Measurements from ENCODE around the gene DHX40. TPM values are rescaled to one million over a fixed set of nuclear protein-coding genes. Genes with fewer than 3 reads are reported as not detected.
A peak's percentile ranks its signal among the peaks of the same experiment; 100 is the strongest.

Gene DHX40
- total RNA-seq, 1 donor from 2014 or later, result 54.3 TPM

DNA sequence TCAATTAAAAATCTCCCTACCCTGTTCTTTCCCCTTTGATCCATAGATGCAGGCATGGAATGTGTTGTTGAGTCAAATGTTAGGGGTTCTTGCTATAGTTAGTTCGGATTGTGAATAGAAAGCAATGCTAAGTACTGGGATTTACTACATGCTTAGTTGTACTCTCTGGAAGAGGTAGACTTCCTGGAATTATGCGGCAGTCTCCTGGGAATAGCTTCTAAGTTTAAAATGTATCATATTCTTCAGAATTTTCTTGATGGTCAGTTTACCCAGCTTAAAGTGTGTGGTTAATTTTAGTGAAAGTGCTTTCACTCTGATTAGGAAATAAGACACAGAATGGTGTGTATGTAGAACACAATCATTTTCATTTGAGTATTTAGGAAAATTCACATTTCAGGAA, 57.7 kb downstream of the DHX40 start:
- Histone ChIP-seq H3K4me1 (ENCODE audit: control insufficient read depth in 3 of 3, insufficient read depth in 3 of 3, low read length in 3 of 3) (peaks cover 17 to 31% (median 20%) of the 10 kb centered on the region in 3 donors), H3K4me3 (ENCODE audit: low read length in 3 of 3) (no peak overlapping the region)

DNA sequence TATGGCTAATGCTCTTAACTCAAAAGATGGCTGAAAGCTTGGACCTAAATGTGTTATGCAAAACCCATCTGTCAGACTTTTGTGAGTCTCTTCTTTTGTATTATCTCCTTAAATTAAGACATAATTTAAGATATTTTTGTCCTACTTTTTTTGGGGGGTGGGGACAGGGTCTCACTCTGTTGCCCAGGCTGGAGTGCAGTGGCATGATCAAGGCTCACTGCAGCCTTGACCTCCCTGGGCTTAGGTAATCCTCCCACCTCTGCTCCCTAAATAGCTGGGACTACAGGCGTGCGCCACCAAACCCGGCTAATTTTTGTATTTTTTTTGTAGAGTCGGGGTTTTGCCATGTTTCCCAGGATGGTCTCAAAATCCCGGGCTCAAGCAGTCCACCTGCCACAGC, 61.3 kb downstream of the DHX40 start:
- Histone ChIP-seq H3K4me3 (ENCODE audit: low read length in 3 of 3) (no peak overlapping the region), H3K27ac (ENCODE audit: low read depth, low read length) (peak overlapping the region; percentile 15), H3K9ac (ENCODE audit: low read depth in 1 of 3, low read length in 3 of 3) (no peak overlapping the region), H3K36me3 (ENCODE audit: control insufficient read depth in 3 of 3, insufficient read depth in 3 of 3, low read length in 3 of 3) (peaks cover 0 to 2% (median 0%) of the 10 kb centered on the region in 3 donors), H3K9me3 (ENCODE audit: control insufficient read depth in 3 of 3, low read length in 3 of 3) (no peaks in the 10 kb centered on the region), H3K27me3 (ENCODE audit: control insufficient read depth in 3 of 3, insufficient read depth in 3 of 3, low read length in 3 of 3) (no peaks in the 10 kb centered on the region), H3K4me1 (ENCODE audit: control insufficient read depth in 3 of 3, insufficient read depth in 3 of 3, low read length in 3 of 3) (peaks cover 23 to 32% (median 30%) of the 10 kb centered on the region in 3 donors)

More for the DNA sequence above, 57.7 kb downstream of the DHX40 start:
- Histone ChIP-seq H3K9me3 (ENCODE audit: control insufficient read depth in 3 of 3, low read length in 3 of 3) (no peaks in the 10 kb centered on the region), H3K27ac (ENCODE audit: low read depth, low read length) (peak overlapping the region; percentile 100), H3K9ac (ENCODE audit: low read depth in 1 of 3, low read length in 3 of 3) (no peak overlapping the region), H3K27me3 (ENCODE audit: control insufficient read depth in 3 of 3, insufficient read depth in 3 of 3, low read length in 3 of 3) (no peaks in the 10 kb centered on the region), H3K36me3 (ENCODE audit: control insufficient read depth in 3 of 3, insufficient read depth in 3 of 3, low read length in 3 of 3) (peaks cover 0 to 2% (median 0%) of the 10 kb centered on the region in 3 donors)

DNA sequence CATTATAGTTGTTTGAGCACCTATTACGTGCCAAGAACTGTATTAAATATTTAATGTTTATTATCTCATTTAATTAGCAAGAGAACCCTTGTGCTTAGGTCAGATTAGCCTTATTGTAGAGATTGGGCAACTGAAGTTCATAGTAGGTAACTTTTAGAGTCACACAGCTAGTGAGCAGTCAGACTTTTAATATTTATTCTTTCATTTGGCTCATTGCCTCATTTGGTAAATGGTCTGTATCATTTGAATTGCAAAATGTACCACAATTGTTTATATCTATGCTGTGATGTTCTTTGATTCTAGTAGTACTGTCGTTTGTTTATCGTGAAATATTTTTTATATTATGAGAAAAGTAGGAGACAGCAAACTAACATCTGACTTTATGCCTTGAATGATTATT, 61.9 kb downstream of the DHX40 start:
- peaks cover 0 to 2% (median 0%) of the 10 kb centered on the region in 3 donors for H3K36me3 ChIP-seq (ENCODE audit: control insufficient read depth in 3 of 3, insufficient read depth in 3 of 3, low read length in 3 of 3)
- no peaks in the 10 kb centered on the region for H3K27me3 ChIP-seq (ENCODE audit: control insufficient read depth in 3 of 3, insufficient read depth in 3 of 3, low read length in 3 of 3)
- H3K27ac ChIP-seq (ENCODE audit: low read depth, low read length), result peak overlapping the region; percentile 15
- H3K9me3 ChIP-seq (ENCODE audit: control insufficient read depth in 3 of 3, low read length in 3 of 3), result no peaks in the 10 kb centered on the region
- peaks cover 23 to 32% (median 25%) of the 10 kb centered on the region in 3 donors for H3K4me1 ChIP-seq (ENCODE audit: control insufficient read depth in 3 of 3, insufficient read depth in 3 of 3, low read length in 3 of 3)
- H3K9ac ChIP-seq (ENCODE audit: low read depth in 1 of 3, low read length in 3 of 3), result no peak overlapping the region
- peak overlapping the region in 1 of 3 donors; percentile 11 for H3K4me3 ChIP-seq (ENCODE audit: low read length in 3 of 3)

DNA sequence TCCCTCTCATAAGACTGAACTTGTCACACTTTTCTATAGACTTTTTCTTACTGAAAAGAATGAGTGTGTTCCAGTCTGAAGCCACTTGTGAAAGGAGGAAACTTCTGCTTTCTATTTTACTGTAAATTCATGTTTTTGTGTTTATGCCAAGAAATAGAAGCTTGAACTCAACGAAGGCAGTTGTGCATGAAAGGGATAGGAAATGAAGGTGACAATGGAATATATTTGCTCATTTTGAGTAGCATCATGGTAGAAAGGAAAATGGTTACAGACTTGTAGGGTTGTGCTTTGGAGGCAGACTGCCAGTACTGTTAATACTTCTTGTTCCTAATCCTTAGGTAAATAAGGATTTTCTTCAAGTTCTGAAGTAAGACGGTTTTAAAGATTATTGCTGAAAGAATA, 62.4 kb downstream of the DHX40 start:
- Histone ChIP-seq H3K27ac (ENCODE audit: low read depth, low read length) (peak overlapping the region; percentile 15), H3K9me3 (ENCODE audit: control insufficient read depth in 3 of 3, low read length in 3 of 3) (no peaks in the 10 kb centered on the region), H3K27me3 (ENCODE audit: control insufficient read depth in 3 of 3, insufficient read depth in 3 of 3, low read length in 3 of 3) (no peaks in the 10 kb centered on the region), H3K4me1 (ENCODE audit: control insufficient read depth in 3 of 3, insufficient read depth in 3 of 3, low read length in 3 of 3) (peaks cover 20 to 27% (median 21%) of the 10 kb centered on the region in 3 donors), H3K36me3 (ENCODE audit: control insufficient read depth in 3 of 3, insufficient read depth in 3 of 3, low read length in 3 of 3) (peaks cover 0 to 2% (median 0%) of the 10 kb centered on the region in 3 donors), H3K9ac (ENCODE audit: low read depth in 1 of 3, low read length in 3 of 3) (no peak overlapping the region), H3K4me3 (ENCODE audit: low read length in 3 of 3) (peak overlapping the region in 1 of 3 donors; percentile 11)

DNA sequence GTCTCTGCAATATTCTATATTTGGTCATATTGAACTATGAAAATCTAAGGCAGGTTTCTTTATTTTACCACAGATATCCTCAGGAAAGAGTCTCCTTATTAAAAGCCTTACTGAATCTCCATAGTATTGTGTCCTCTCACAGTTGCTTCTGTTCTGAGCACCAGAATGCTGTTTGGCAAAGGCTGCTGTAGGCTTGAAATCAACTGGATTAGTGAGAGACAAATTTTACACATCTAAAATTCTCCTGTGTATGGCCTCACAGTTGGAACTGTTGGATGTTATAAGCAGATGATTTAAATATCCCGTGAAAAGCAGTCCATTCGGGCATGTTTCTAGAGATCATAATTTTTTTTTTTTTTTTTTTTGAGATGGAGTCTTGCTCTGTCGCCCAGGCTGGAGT, 63.8 kb downstream of the DHX40 start:
- H3K4me3 ChIP-seq (ENCODE audit: low read length in 3 of 3), result no peak overlapping the region
- H3K4me1 ChIP-seq (ENCODE audit: control insufficient read depth in 3 of 3, insufficient read depth in 3 of 3, low read length in 3 of 3), result peaks cover 16 to 25% (median 18%) of the 10 kb centered on the region in 3 donors
- peak overlapping the region; percentile 15 for H3K27ac ChIP-seq (ENCODE audit: low read depth, low read length)
- H3K36me3 ChIP-seq (ENCODE audit: control insufficient read depth in 3 of 3, insufficient read depth in 3 of 3, low read length in 3 of 3), result peaks cover 0 to 2% (median 0%) of the 10 kb centered on the region in 3 donors
- H3K27me3 ChIP-seq (ENCODE audit: control insufficient read depth in 3 of 3, insufficient read depth in 3 of 3, low read length in 3 of 3), result no peaks in the 10 kb centered on the region
- no peaks in the 10 kb centered on the region for H3K9me3 ChIP-seq (ENCODE audit: control insufficient read depth in 3 of 3, low read length in 3 of 3)
- H3K9ac ChIP-seq (ENCODE audit: low read depth in 1 of 3, low read length in 3 of 3), result no peak overlapping the region

DNA sequence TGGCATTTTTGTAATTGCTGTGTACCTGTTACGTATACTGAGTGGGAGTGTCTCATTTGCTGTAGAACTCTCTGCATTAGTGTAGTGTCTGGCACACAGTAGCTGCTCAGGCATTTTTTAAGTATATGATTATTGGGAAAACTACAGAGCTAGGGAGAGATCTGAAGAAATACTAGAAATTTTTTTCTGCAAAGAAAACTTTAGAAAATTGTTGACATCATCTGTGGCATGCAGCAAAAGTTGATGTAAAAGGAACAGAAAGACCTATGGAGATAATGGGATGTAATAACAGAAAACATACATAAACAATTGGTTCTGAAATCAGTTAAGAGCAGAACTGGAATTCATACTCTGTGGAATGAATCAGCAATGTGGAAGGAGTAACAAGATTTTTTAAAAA, 65.9 kb downstream of the DHX40 start:
- Histone ChIP-seq H3K4me1 (ENCODE audit: control insufficient read depth in 3 of 3, insufficient read depth in 3 of 3, low read length in 3 of 3) (peaks cover 21 to 31% (median 26%) of the 10 kb centered on the region in 3 donors), H3K27me3 (ENCODE audit: control insufficient read depth in 3 of 3, insufficient read depth in 3 of 3, low read length in 3 of 3) (no peaks in the 10 kb centered on the region)

DNA sequence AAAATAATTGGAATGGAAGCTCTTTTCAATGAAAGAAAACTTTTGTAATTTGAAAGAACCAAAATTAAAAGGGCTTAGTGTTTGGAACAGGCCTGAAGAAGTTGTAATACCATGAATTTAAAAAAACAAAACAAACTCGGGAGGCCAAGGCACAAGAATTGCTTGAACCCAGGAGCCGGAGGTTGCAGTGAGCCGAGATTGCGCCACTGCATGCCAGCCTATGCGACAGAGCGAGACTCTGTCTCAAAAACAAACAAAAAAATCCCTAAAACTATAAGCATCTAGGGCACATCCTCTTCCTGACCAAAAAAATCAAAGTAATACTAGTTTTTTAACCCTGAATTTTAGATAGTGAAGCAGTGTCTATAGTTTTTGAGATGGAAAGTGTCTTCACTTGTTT, 67.0 kb downstream of the DHX40 start:
- H3K9me3 ChIP-seq (ENCODE audit: control insufficient read depth in 3 of 3, low read length in 3 of 3), result no peaks in the 10 kb centered on the region
- H3K4me3 ChIP-seq (ENCODE audit: low read length in 3 of 3), result no peak overlapping the region
- no peak overlapping the region for H3K9ac ChIP-seq (ENCODE audit: low read depth in 1 of 3, low read length in 3 of 3)
- H3K27ac ChIP-seq (ENCODE audit: low read depth, low read length), result no peak overlapping the region
- H3K27me3 ChIP-seq (ENCODE audit: control insufficient read depth in 3 of 3, insufficient read depth in 3 of 3, low read length in 3 of 3), result no peaks in the 10 kb centered on the region
- peaks cover 21 to 31% (median 26%) of the 10 kb centered on the region in 3 donors for H3K4me1 ChIP-seq (ENCODE audit: control insufficient read depth in 3 of 3, insufficient read depth in 3 of 3, low read length in 3 of 3)
- H3K36me3 ChIP-seq (ENCODE audit: control insufficient read depth in 3 of 3, insufficient read depth in 3 of 3, low read length in 3 of 3), result peaks cover 0 to 2% (median 0%) of the 10 kb centered on the region in 3 donors

More for the DNA sequence above, 65.9 kb downstream of the DHX40 start:
- Histone ChIP-seq H3K27ac (ENCODE audit: low read depth, low read length) (no peak overlapping the region), H3K36me3 (ENCODE audit: control insufficient read depth in 3 of 3, insufficient read depth in 3 of 3, low read length in 3 of 3) (peaks cover 0 to 2% (median 0%) of the 10 kb centered on the region in 3 donors), H3K4me3 (ENCODE audit: low read length in 3 of 3) (no peak overlapping the region), H3K9me3 (ENCODE audit: control insufficient read depth in 3 of 3, low read length in 3 of 3) (no peaks in the 10 kb centered on the region), H3K9ac (ENCODE audit: low read depth in 1 of 3, low read length in 3 of 3) (no peak overlapping the region)

DNA sequence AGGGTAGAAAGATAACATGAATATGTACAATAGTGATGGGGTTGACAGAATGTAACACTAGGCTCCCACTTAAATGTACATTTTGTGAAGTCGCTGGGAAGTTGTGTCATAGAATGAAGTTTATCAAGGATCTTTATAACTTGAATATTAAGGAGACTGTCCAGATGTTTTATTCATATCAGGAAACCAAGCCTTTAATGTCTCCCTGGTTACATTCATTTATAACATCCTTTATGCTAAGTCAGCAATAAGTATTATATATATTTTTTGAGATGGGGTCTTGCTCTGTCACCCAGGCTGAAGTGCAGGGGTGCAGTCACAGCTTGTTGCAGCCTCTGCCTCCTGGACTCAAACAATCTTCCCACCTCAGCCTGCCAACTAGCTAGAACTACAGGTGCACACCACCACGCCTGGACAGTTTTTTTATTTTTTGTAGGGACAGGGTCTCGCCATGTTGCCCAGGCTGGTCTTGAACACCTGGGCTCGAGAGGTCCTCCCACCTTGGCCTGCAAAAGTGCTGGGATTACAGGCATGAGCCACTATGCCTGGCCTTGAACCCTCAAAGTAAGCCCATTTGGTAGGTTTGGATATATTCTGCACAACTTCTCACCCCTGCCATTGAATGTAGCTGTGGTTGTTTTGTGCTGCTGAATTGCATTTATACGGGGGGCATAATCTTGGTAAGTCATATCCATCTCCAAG, 68.4 kb downstream of the DHX40 start:
- Histone ChIP-seq H3K9me3 (ENCODE audit: control insufficient read depth in 3 of 3, low read length in 3 of 3) (no peaks in the 10 kb centered on the region), H3K36me3 (ENCODE audit: control insufficient read depth in 3 of 3, insufficient read depth in 3 of 3, low read length in 3 of 3) (no peaks in the 10 kb centered on the region), H3K4me1 (ENCODE audit: control insufficient read depth in 3 of 3, insufficient read depth in 3 of 3, low read length in 3 of 3) (peaks cover 19 to 21% (median 21%) of the 10 kb centered on the region in 3 donors), H3K27me3 (ENCODE audit: control insufficient read depth in 3 of 3, insufficient read depth in 3 of 3, low read length in 3 of 3) (no peaks in the 10 kb centered on the region), H3K9ac (ENCODE audit: low read depth in 1 of 3, low read length in 3 of 3) (no peak overlapping the region), H3K4me3 (ENCODE audit: low read length in 3 of 3) (no peak overlapping the region), H3K27ac (ENCODE audit: low read depth, low read length) (peak overlapping the region; percentile 36)

DNA sequence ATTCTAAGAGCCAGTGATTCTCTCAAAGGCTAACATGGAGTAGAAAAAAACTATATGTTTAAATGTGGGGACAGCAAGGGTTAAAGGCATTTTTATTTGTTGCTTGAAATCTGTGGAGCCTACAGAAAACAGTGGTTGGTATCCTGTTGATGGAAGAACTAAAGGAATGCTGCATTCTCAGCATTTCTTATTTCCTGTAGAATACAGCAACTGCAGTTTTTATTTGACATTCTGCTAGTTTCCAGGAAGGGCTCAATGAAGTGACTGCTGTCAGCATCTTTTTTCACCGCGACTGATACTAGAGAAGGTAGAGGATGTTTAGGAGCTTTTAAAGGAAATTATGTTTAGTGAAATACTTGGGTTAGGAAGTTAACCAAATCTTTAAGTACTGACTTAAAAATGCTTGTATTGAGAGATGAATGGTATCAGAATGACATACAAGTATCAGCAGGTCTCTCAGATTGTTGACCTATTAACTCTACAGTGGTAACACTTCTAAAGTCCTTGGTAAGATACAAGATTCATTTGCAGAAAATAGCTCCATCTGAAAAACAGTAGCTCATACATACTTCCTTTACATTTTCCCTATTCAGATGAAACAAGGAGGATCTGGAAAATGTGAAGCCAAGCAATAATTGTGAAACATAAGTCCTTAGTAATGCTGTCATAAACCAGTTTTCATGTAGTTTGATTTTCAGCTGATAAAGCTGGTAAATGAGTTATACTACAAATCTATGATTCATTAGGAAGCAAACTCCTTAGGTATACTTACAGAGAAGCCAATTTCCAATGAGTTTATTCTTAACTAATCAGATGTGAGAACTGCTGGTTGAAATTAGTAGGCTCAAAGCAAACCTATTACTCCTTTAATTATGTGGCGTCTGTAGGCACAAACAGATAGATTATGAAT, 69.5 kb downstream of the DHX40 start:
- peak overlapping the region; percentile 66 for H3K27ac ChIP-seq (ENCODE audit: low read depth, low read length)
- H3K4me3 ChIP-seq (ENCODE audit: low read length in 3 of 3), result no peak overlapping the region
- no peaks in the 10 kb centered on the region for H3K27me3 ChIP-seq (ENCODE audit: control insufficient read depth in 3 of 3, insufficient read depth in 3 of 3, low read length in 3 of 3)
- no peaks in the 10 kb centered on the region for H3K9me3 ChIP-seq (ENCODE audit: control insufficient read depth in 3 of 3, low read length in 3 of 3)
- no peak overlapping the region for H3K9ac ChIP-seq (ENCODE audit: low read depth in 1 of 3, low read length in 3 of 3)
- peaks cover 15 to 21% (median 21%) of the 10 kb centered on the region in 3 donors for H3K4me1 ChIP-seq (ENCODE audit: control insufficient read depth in 3 of 3, insufficient read depth in 3 of 3, low read length in 3 of 3)
- H3K36me3 ChIP-seq (ENCODE audit: control insufficient read depth in 3 of 3, insufficient read depth in 3 of 3, low read length in 3 of 3), result no peaks in the 10 kb centered on the region

Measured in skeletal muscle tissue (tissue), 4 donors.